ENCODE data around the gene PHF19.

PHF19 gene

GRCh38 chr9:120846906-120847305 lies 30.1 kb downstream of the PHF19 start:
- Histone ChIP-seq H3K4me2 (ENCODE audit: low read depth, low read length, poor library complexity, severe bottlenecking) (no peak overlapping the region), H3K79me2 (ENCODE audit: insufficient read depth, low read length) (peaks cover 25% of the 10 kb centered on the region), H3K9me2 (replicated peaks; ENCODE audit: insufficient read depth, low read length) (no peaks in the 10 kb centered on the region), H3K27me3 (ENCODE audit: low read length) (no peaks in the 10 kb centered on the region), H3K36me3 (ENCODE audit: low read length) (no peaks in the 10 kb centered on the region), H3K9me3 (ENCODE audit: insufficient read depth, low read length) (no peaks in the 10 kb centered on the region), H2AFZ (ENCODE audit: low read depth, low read length, severe bottlenecking) (no peak overlapping the region), H3F3A (ENCODE audit: insufficient read depth) (peaks cover 6% of the 10 kb centered on the region; the same call in 1 of the 2 replicates), H3K9ac (ENCODE audit: low read length) (no peak overlapping the region), H3K4me3 (ENCODE audit: insufficient read depth, low read length, poor library complexity, severe bottlenecking) (no peak overlapping the region), H3K27ac (ENCODE audit: low read depth, low read length) (no peak overlapping the region), H4K20me1 (ENCODE audit: low read depth, low read length) (no peaks in the 10 kb centered on the region)
- TF ChIP-seq EZH2phosphoT487 (conservative IDR thresholded peaks at IDR 0.05; ENCODE audit: low read length), result no peak
- TF ChIP-seq, protein P1, sequence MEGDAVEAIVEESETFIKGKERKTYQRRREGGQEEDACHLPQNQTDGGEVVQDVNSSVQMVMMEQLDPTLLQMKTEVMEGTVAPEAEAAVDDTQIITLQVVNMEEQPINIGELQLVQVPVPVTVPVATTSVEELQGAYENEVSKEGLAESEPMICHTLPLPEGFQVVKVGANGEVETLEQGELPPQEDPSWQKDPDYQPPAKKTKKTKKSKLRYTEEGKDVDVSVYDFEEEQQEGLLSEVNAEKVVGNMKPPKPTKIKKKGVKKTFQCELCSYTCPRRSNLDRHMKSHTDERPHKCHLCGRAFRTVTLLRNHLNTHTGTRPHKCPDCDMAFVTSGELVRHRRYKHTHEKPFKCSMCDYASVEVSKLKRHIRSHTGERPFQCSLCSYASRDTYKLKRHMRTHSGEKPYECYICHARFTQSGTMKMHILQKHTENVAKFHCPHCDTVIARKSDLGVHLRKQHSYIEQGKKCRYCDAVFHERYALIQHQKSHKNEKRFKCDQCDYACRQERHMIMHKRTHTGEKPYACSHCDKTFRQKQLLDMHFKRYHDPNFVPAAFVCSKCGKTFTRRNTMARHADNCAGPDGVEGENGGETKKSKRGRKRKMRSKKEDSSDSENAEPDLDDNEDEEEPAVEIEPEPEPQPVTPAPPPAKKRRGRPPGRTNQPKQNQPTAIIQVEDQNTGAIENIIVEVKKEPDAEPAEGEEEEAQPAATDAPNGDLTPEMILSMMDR (IDR thresholded peaks at IDR 0.05; ENCODE audit: insufficient read depth, low read length, poor library complexity, severe bottlenecking), result no peak

- Histone ChIP-seq H3K4me3 (ENCODE audit: insufficient read depth, low read length, poor library complexity, severe bottlenecking) (no peak overlapping the region), H3F3A (ENCODE audit: insufficient read depth) (peaks cover 4% of the 10 kb centered on the region; the same call in 1 of the 2 replicates), H3K79me2 (ENCODE audit: insufficient read depth, low read length) (peaks cover 30% of the 10 kb centered on the region), H3K9me2 (replicated peaks; ENCODE audit: insufficient read depth, low read length) (no peaks in the 10 kb centered on the region), H3K27me3 (ENCODE audit: low read length) (no peaks in the 10 kb centered on the region), H3K4me2 (ENCODE audit: low read depth, low read length, poor library complexity, severe bottlenecking) (no peak overlapping the region), H3K27ac (ENCODE audit: low read depth, low read length) (no peak overlapping the region), H4K20me1 (ENCODE audit: low read depth, low read length) (no peaks in the 10 kb centered on the region), H3K36me3 (ENCODE audit: low read length) (no peaks in the 10 kb centered on the region), H3K9ac (ENCODE audit: low read length) (no peak overlapping the region), H3K9me3 (ENCODE audit: insufficient read depth, low read length) (no peaks in the 10 kb centered on the region), H2AFZ (ENCODE audit: low read depth, low read length, severe bottlenecking) (no peak overlapping the region)
- TF ChIP-seq EZH2phosphoT487 (conservative IDR thresholded peaks at IDR 0.05; ENCODE audit: low read length), result no peak
- TF ChIP-seq, protein P1 (IDR thresholded peaks at IDR 0.05; ENCODE audit: insufficient read depth, low read length, poor library complexity, severe bottlenecking), result no peak
These were observed 30.6 kb downstream of the PHF19 start for GRCh38 chr9:120846251-120846889.

DNA sequence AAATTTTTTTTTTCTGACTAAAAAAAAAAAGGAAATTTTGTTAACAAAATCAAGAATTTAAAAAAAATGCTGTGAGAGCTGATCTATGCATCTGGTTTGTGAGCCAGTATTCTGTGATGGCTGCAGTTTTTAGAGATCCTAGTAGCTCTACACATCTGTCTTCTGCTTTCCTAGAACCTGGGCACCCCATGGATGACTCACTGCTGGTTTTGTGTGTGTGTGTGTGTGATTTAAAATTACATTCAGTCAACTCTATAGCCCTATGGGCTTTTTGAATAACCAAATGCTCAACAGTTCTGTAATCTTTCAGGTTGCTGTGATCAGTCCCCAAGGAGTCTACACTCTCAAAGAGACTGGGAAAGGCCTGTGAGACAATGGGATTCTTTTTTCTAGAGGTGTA lies 31.7 kb downstream of the PHF19 start:
- Histone ChIP-seq H3K9me2 (replicated peaks; ENCODE audit: insufficient read depth, low read length) (no peaks in the 10 kb centered on the region), H3K9ac (ENCODE audit: low read length) (no peak overlapping the region), H3K4me3 (ENCODE audit: insufficient read depth, low read length, poor library complexity, severe bottlenecking) (no peak overlapping the region), H4K20me1 (ENCODE audit: low read depth, low read length) (no peaks in the 10 kb centered on the region), H3K4me2 (ENCODE audit: low read depth, low read length, poor library complexity, severe bottlenecking) (no peak overlapping the region), H3K27ac (ENCODE audit: low read depth, low read length) (no peak overlapping the region), H3K27me3 (ENCODE audit: low read length) (no peaks in the 10 kb centered on the region), H3K9me3 (ENCODE audit: insufficient read depth, low read length) (no peaks in the 10 kb centered on the region), H3K36me3 (ENCODE audit: low read length) (no peaks in the 10 kb centered on the region), H2AFZ (ENCODE audit: low read depth, low read length, severe bottlenecking) (no peak overlapping the region), H3F3A (ENCODE audit: insufficient read depth) (peaks cover 4% of the 10 kb centered on the region; the same call in 1 of the 2 replicates), H3K79me2 (ENCODE audit: insufficient read depth, low read length) (peaks cover 35% of the 10 kb centered on the region)
- no peak for TF ChIP-seq EZH2phosphoT487 (conservative IDR thresholded peaks at IDR 0.05; ENCODE audit: low read length)
- TF ChIP-seq, protein P1 (IDR thresholded peaks at IDR 0.05; ENCODE audit: insufficient read depth, low read length, poor library complexity, severe bottlenecking), result no peak

Data from SU-DHL-6 (cell line).